ENCODE measurements around the gene ZRANB3.

The ZRANB3 gene

GRCh38 chr2:135530313-135531230 lies at the start of gene ZRANB3:
Gene ZRANB3 (minus strand): TSS chr2:135531218.
- no peak for TF ChIP-seq ZFP30 (CRISPR knock-in tag; IDR thresholded peaks at IDR 0.05)
- TF ChIP-seq CREB5 (CRISPR knock-in tag; IDR thresholded peaks at IDR 0.05; ENCODE audit: low read depth), result no peak
- TF ChIP-seq PATZ1 (CRISPR knock-in tag; IDR thresholded peaks at IDR 0.05; ENCODE audit: borderline replicate concordance), result no peak
- no peak for TF ChIP-seq ZNF70 (CRISPR knock-in tag; IDR thresholded peaks at IDR 0.05)
- no peak for TF ChIP-seq GLIS3 (CRISPR knock-in tag; IDR thresholded peaks at IDR 0.05)
- no peak for TF ChIP-seq TSHZ2 (CRISPR knock-in tag; IDR thresholded peaks at IDR 0.05)
- no peak for TF ChIP-seq ARNTL (CRISPR knock-in tag; IDR thresholded peaks at IDR 0.05; ENCODE audit: borderline replicate concordance, low read depth)
- TF ChIP-seq ESRRG (CRISPR knock-in tag; IDR thresholded peaks at IDR 0.05), result no peak
- TF ChIP-seq ZNF565 (CRISPR knock-in tag; conservative IDR thresholded peaks at IDR 0.05; ENCODE audit: low read depth), result no peak
- peak; percentile 88 for ATAC-seq

- ATAC-seq, result no peak
- no peak for TF ChIP-seq SNAI2 (CRISPR knock-in tag; IDR thresholded peaks at IDR 0.05)
- TF ChIP-seq ZNF8 (CRISPR knock-in tag; IDR thresholded peaks at IDR 0.05), result no peak
- TF ChIP-seq CREB5 (CRISPR knock-in tag; IDR thresholded peaks at IDR 0.05; ENCODE audit: low read depth), result no peak
- TF ChIP-seq ESRRG (CRISPR knock-in tag; IDR thresholded peaks at IDR 0.05), result no peak
- TF ChIP-seq POU6F1 (CRISPR knock-in tag; IDR thresholded peaks at IDR 0.05; ENCODE audit: borderline replicate concordance, low read depth), result no peak
Observed at GRCh38 chr2:135573620-135574019, 42.6 kb upstream of the ZRANB3 start.

- no peak for ATAC-seq
- TF ChIP-seq CSRNP3 (CRISPR knock-in tag; IDR thresholded peaks at IDR 0.05), result no peak
- TF ChIP-seq TSHZ2 (CRISPR knock-in tag; IDR thresholded peaks at IDR 0.05), result no peak
- no peak for TF ChIP-seq ISL1 (CRISPR knock-in tag; IDR thresholded peaks at IDR 0.05)
- no peak for TF ChIP-seq ARNTL (CRISPR knock-in tag; IDR thresholded peaks at IDR 0.05; ENCODE audit: borderline replicate concordance, low read depth)
- TF ChIP-seq ZNF70 (CRISPR knock-in tag; IDR thresholded peaks at IDR 0.05), result no peak
- no peak for TF ChIP-seq ESRRG (CRISPR knock-in tag; IDR thresholded peaks at IDR 0.05)
- TF ChIP-seq TCF4 (CRISPR knock-in tag; IDR thresholded peaks at IDR 0.05; ENCODE audit: borderline replicate concordance), result no peak
- TF ChIP-seq TOX (CRISPR knock-in tag; IDR thresholded peaks at IDR 0.05; ENCODE audit: borderline replicate concordance), result no peak
- no peak for TF ChIP-seq GLIS3 (CRISPR knock-in tag; IDR thresholded peaks at IDR 0.05)
- no peak for TF ChIP-seq CREB5 (CRISPR knock-in tag; IDR thresholded peaks at IDR 0.05; ENCODE audit: low read depth)
- no peak for TF ChIP-seq BACH2 (CRISPR knock-in tag; IDR thresholded peaks at IDR 0.05; ENCODE audit: borderline replicate concordance)
- no peak for TF ChIP-seq CSDC2 (CRISPR knock-in tag; IDR thresholded peaks at IDR 0.05)
- TF ChIP-seq POU6F1 (CRISPR knock-in tag; IDR thresholded peaks at IDR 0.05; ENCODE audit: borderline replicate concordance, low read depth), result no peak
Observed at GRCh38 chr2:135570884-135571283, 39.9 kb upstream of the ZRANB3 start.

Measured in SK-N-SH treated with all-trans-retinoic acid at 6 μM for 48 hours (cell line).